BLaER1 treated with 17β-estradiol and CSF1 and Interleukin-3, amounts not matched to agents 10 nM and 100 nM (cell line): ENCODE measurements around the gene PAX1.
A peak's percentile ranks its signal among the peaks of the same experiment; 100 is the strongest.

Experiments
- H3K27ac ChIP-seq, 11 experiments: shearing (Covaris generic); formaldehyde crosslinking; 2 replicates each; pipeline ENCODE4 v1.8.1; 2022
- H3K27me3 ChIP-seq, 11 experiments: shearing (Covaris generic); formaldehyde crosslinking; 2 replicates each; pipeline ENCODE4 v1.8.1; 2022
- H3K36me3 ChIP-seq, 11 experiments: shearing (Covaris generic); formaldehyde crosslinking; 2 replicates each; pipeline ENCODE4 v1.8.1; 2022
- H3K4me1 ChIP-seq, 10 experiments: shearing (Covaris generic); formaldehyde crosslinking; 2 replicates each; pipeline ENCODE4 v1.8.1; 2022
- H3K4me2 ChIP-seq, 11 experiments: shearing (Covaris generic); formaldehyde crosslinking; 2 replicates each; pipeline ENCODE4 v1.8.1; 2022
- H3K4me3 ChIP-seq, 10 experiments: shearing (Covaris generic); formaldehyde crosslinking; 2 replicates each; pipeline ENCODE4 v1.8.1; 2022
- H3K9ac ChIP-seq, 11 experiments: shearing (Covaris generic); formaldehyde crosslinking; 2 replicates each; pipeline ENCODE4 v1.8.1; 2022
- H3K9me3 ChIP-seq, 11 experiments: shearing (Covaris generic); formaldehyde crosslinking; replicated peaks in 1 of 11; 2 replicates each; pipeline ENCODE4 v1.8.1; 2022
- H4K20me1 ChIP-seq, 11 experiments: shearing (Covaris generic); formaldehyde crosslinking; 2 replicates each; pipeline ENCODE4 v1.8.1; 2022
- Cebpa-rat ChIP-seq, 11 experiments: shearing (Covaris generic); IDR thresholded peaks; 2 replicates each; pipeline ENCODE4 v1.8.1; 2022

PAX1 gene

DNA sequence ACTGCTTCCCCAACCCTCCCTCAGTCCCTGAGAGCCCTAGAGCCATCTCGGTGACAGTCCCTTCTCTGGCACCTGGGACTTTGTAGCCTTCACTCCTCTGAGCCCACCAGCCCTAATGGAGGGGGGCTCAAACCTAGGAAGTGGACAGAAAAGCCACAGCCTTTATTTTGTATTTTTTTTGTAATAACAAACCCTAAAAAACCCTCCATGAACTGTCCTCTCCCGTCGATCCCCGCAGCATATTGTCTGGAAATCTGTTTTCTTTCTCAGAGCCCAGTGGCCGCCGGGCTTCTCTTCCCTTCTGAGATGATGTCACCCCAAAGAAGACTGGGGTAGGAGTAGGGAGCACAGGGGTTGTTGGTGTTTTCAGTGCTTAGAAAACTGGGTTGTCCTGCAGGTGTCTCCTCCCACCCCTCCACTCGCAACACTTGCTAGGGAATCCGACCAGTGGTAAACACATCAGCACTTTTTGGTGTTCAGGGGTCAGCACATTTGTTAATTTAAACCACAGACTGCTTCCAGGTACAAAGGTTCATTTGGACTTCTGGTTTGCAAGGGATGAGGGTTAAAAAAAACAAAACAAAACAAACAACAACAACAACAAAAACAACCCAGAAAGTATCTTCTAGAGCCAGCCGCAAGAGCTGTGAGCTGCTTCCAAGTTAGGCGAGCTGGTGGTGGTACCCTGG, 9.9 kb downstream of the PAX1 start:
- H3K27me3 ChIP-seq = peaks cover 65 to 82% (median 76%) of the 10 kb centered on the region in 11 experiments
- no peak overlapping the region for H3K9ac ChIP-seq
- peaks cover 11 to 19% (median 15%) of the 10 kb centered on the region in 11 experiments; a peak in 20 of 22 replicates for H3K9me3 ChIP-seq
- H3K4me3 ChIP-seq = no peak overlapping the region
- H3K4me2 ChIP-seq = no peak overlapping the region
- no peaks in the 10 kb centered on the region for H3K36me3 ChIP-seq
- no peak overlapping the region for H3K27ac ChIP-seq
- H3K4me1 ChIP-seq = no peaks in the 10 kb centered on the region
- no peaks in the 10 kb centered on the region; a peak in 3 of 22 replicates for H4K20me1 ChIP-seq
- no peak for TF ChIP-seq Cebpa-rat (IDR thresholded peaks at IDR 0.05)

DNA sequence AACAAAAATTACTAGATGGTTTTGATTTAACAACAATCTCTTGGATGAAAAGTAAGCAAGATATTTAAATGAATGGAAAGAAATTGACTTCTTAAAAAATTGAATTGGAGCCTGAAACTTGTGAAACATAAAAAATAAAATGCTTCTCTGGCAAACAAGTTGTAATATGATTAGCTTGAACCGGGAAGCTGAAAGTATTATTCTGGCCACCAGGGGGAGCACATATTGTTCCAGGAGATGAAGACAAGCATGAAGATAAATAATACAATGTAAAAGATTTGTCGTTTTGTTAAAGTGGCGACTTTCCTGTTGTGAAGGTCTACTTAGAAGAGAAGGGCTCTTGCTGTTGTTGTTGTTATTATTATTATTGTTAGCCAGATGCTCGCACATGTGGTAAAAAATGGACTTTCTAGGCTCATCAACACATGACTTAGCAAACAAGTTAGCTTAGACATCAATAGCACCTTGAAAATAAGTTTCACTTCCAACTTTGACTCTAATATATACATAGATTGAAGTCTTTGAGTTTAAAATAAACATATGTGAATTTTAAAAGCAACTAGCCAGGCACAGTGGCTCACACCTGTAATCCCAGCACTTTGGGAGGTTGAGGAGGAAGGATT, 14.2 kb downstream of the PAX1 start:
- Histone ChIP-seq H3K4me3 (no peak overlapping the region), H3K4me2 (peak overlapping the region in 2 of 11 experiments; percentile 33 to 34; a peak in 3 of 22 replicates), H3K9ac (no peak overlapping the region), H3K9me3 (peaks cover 0 to 2% (median 0%) of the 10 kb centered on the region in 11 experiments; a peak in 6 of 22 replicates), H3K4me1 (no peaks in the 10 kb centered on the region), H3K27ac (no peak overlapping the region), H3K27me3 (peaks cover 23 to 38% (median 32%) of the 10 kb centered on the region in 11 experiments), H4K20me1 (no peaks in the 10 kb centered on the region; a peak in 2 of 22 replicates), H3K36me3 (no peaks in the 10 kb centered on the region)
- no peak for TF ChIP-seq Cebpa-rat (IDR thresholded peaks at IDR 0.05)

DNA sequence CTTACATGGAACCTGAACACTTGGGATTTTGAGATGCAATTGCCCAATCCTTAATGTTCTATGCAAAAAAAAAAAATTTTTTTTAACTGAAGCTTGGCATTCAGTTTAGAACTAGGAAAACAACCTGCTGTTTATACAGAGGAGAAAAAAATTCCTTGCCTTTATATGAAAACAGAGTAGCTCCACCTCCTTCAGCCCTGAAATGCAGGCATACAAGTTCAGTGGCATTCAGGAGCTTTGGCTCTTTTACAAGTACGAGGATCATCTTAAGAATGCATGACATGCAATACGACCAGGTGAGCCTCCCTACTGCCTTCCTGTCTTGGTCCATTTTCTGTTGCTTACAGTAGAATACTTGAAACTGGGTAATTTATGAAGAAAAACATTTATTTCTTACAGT, 20.4 kb downstream of the PAX1 start:
- H3K9me3 ChIP-seq = peaks cover 0 to 5% (median 0%) of the 10 kb centered on the region in 11 experiments; a peak in 1 of 22 replicates
- no peak overlapping the region for H3K9ac ChIP-seq
- no peak overlapping the region for H3K4me3 ChIP-seq
- no peak for TF ChIP-seq Cebpa-rat (IDR thresholded peaks at IDR 0.05)
- H3K4me2 ChIP-seq = no peak overlapping the region
- H3K4me1 ChIP-seq = no peaks in the 10 kb centered on the region
- H3K36me3 ChIP-seq = no peaks in the 10 kb centered on the region
- H3K27me3 ChIP-seq = no peaks in the 10 kb centered on the region
- no peaks in the 10 kb centered on the region for H4K20me1 ChIP-seq
- no peak overlapping the region for H3K27ac ChIP-seq

DNA sequence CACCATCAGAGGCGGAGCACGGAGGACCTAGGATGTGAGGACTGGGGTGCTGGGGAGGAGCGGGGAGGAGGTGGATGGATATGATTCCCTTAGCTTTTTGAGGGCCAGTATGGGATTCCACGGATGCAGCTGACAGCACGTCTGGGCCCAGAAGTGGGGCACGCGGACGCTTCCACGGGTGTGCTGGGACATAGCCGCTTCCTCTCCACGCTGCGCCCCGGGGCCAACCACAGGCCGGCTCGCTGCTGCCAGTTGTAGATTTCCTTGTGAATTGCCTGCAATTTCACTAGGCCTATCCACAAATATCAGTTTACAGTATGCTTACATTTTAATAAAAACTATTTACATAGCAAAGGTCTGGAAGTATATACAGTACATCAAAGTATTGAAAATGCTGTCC, 23.9 kb downstream of the PAX1 start:
- Histone ChIP-seq H3K4me1 (no peaks in the 10 kb centered on the region), H3K4me3 (no peak overlapping the region), H3K27ac (no peak overlapping the region), H3K9me3 (peaks cover 0 to 5% (median 0%) of the 10 kb centered on the region in 11 experiments; a peak in 1 of 22 replicates), H3K4me2 (no peak overlapping the region), H4K20me1 (no peaks in the 10 kb centered on the region), H3K9ac (no peak overlapping the region), H3K27me3 (no peaks in the 10 kb centered on the region), H3K36me3 (no peaks in the 10 kb centered on the region)
- no peak for TF ChIP-seq Cebpa-rat (IDR thresholded peaks at IDR 0.05)

DNA sequence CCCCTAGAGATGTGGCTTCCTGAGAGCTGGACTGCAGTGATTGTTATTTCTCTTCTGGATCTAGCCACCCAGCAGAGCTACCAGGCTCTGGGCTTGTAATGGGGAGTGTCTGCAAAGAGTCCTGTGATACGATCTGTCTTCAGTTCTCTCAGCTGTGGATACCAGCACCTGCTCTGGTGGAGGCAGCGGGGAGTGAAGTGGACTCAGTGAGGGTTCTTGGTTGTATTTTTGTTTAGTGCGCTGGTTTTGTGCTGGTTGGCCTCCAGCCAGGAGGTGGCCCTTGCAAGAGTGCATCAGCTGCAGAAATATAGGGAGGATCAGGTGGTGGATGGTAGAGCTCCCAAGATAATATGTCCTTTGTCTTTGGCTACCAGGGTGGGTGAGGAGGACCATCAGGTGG, 33.7 kb downstream of the PAX1 start:
- Histone ChIP-seq H3K36me3 (no peaks in the 10 kb centered on the region), H3K4me1 (no peaks in the 10 kb centered on the region), H3K27me3 (no peaks in the 10 kb centered on the region), H3K9me3 (peaks cover 8 to 16% (median 12%) of the 10 kb centered on the region in 11 experiments; a peak in 18 of 22 replicates), H3K27ac (no peak overlapping the region), H3K9ac (no peak overlapping the region), H3K4me3 (no peak overlapping the region), H4K20me1 (no peaks in the 10 kb centered on the region), H3K4me2 (no peak overlapping the region)
- no peak for TF ChIP-seq Cebpa-rat (IDR thresholded peaks at IDR 0.05)

DNA sequence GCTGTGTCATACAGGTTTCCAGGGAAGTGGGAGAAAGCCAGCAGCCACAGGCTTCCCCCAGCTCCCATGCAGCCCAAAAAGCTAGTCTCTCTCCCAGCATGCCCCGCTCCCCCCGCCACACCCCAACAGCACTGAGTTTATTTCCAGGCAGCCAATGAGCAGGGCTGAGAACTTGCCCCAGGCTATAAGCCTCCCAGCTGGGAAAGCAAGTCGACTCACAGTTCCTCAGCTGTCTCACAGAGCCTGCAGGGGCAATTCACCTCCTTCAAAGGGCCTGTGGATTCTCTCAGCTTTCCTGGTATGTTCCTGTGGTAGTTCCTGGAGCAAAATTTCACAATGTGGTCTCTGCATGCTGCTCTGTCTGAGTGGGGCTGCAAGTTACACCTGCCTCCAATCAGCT, 34.2 kb downstream of the PAX1 start:
- no peak for TF ChIP-seq Cebpa-rat (IDR thresholded peaks at IDR 0.05)
- Histone ChIP-seq H3K9me3 (peaks cover 8 to 16% (median 12%) of the 10 kb centered on the region in 11 experiments; a peak in 18 of 22 replicates), H3K4me3 (no peak overlapping the region), H3K27me3 (no peaks in the 10 kb centered on the region), H3K4me1 (no peaks in the 10 kb centered on the region), H4K20me1 (no peaks in the 10 kb centered on the region), H3K4me2 (no peak overlapping the region), H3K9ac (no peak overlapping the region), H3K27ac (no peak overlapping the region), H3K36me3 (no peaks in the 10 kb centered on the region)

DNA sequence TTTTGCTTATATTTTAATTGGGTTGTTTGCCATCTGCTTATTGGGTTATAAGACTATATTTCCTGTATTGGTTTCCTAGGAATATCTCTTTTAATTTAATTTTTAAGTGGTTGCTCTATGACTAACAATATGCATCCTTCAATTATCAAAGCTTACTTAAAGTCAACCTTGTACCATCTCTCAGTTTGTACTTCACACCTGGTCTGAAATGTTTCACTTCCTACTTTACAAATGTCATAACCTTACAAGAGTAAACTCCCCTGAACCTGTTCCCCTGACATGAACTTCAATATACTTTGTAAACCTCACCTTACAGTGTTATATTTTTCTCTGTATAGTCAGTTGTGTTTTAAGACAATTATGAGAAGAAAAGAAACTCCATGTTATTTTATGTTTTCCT, 35.8 kb downstream of the PAX1 start:
- no peaks in the 10 kb centered on the region for H3K4me1 ChIP-seq
- no peak overlapping the region for H3K27ac ChIP-seq
- no peak for TF ChIP-seq Cebpa-rat (IDR thresholded peaks at IDR 0.05)
- H3K36me3 ChIP-seq = no peaks in the 10 kb centered on the region
- no peak overlapping the region for H3K9ac ChIP-seq
- no peak overlapping the region for H3K4me3 ChIP-seq
- H3K27me3 ChIP-seq = no peaks in the 10 kb centered on the region
- H3K4me2 ChIP-seq = no peak overlapping the region
- peaks cover 8 to 16% (median 12%) of the 10 kb centered on the region in 11 experiments; a peak in 17 of 22 replicates for H3K9me3 ChIP-seq
- no peaks in the 10 kb centered on the region for H4K20me1 ChIP-seq

DNA sequence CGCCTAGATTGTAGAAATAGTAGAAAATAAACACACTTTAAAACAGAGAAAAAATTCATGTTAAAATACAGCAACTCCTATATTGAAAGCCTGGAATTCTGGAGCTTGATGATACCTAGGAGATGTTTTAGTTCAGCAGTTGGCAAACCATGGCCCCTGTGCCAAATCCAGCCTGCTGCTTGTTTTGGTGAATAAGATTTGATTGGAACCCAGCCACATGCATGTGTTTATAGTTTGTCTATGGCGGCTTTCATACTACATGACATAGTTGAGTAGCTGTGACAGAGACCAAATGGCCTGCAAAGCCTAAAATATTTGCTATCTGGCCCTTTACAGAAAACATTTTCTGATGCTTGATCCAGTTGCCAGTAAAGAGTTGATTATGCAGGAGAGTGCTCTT, 57.2 kb downstream of the PAX1 start:
- Histone ChIP-seq H3K9ac (no peak overlapping the region), H3K4me3 (no peak overlapping the region), H3K4me2 (no peak overlapping the region), H3K36me3 (no peaks in the 10 kb centered on the region), H4K20me1 (no peaks in the 10 kb centered on the region), H3K4me1 (peaks cover 0 to 6% (median 0%) of the 10 kb centered on the region in 10 experiments; a peak in 1 of 20 replicates), H3K27me3 (no peaks in the 10 kb centered on the region), H3K27ac (no peak overlapping the region), H3K9me3 (no peaks in the 10 kb centered on the region; a peak in 3 of 22 replicates)
- no peak for TF ChIP-seq Cebpa-rat (IDR thresholded peaks at IDR 0.05)

DNA sequence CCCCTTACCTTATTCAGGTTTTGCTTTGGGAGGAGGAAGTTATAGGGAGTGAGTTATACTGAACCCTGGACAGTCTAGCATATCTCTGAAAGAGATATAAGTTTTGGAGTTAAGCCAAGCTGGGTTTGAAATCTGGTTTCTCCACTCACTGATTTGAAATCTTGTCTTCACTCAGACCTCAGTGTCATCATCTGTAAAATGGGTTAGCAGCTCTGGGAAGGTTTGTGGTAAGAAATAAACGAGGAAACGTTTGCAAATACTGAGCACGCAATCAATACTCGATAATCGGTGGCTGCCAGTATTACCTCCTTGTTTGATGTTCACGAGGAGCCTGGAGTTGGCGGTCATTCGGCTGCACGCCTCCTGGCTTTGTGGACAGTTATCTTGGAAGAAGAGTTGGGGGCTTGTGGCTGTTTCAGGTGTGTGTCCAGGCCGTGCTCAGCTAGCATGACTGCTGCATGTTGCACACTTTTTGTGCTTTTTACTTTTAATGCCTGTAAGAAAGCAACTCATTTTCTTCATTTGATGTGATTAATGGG, 61.8 kb downstream of the PAX1 start:
- Histone ChIP-seq H3K36me3 (no peaks in the 10 kb centered on the region), H3K27ac (no peak overlapping the region), H3K27me3 (no peaks in the 10 kb centered on the region), H4K20me1 (no peaks in the 10 kb centered on the region), H3K9ac (no peak overlapping the region), H3K4me2 (no peak overlapping the region), H3K9me3 (no peaks in the 10 kb centered on the region; a peak in 2 of 22 replicates), H3K4me1 (no peaks in the 10 kb centered on the region), H3K4me3 (no peak overlapping the region)
- no peak for TF ChIP-seq Cebpa-rat (IDR thresholded peaks at IDR 0.05)
